Lung (tissue), 12 donors: ENCODE measurements around the gene CSNK1G1. TPM values are rescaled to one million over a fixed set of nuclear protein-coding genes. Genes with fewer than 3 reads are reported as not detected.
"Not testable (repeated sequence)": the region's sequence is repeated elsewhere in the genome, so short reads cannot be mapped to it uniquely, and the experiment has no call there.

Experiments used
- ATAC-seq: fragments of 200-7000 bp; cut with Tn5 transposase; one replicate; pipeline ENCODE4 v1.9.1; 2020; ENCODE audit warnings: moderate number of reproducible peaks; ENCODE audit not compliant: insufficient read depth, low FRiP score
- DNase-seq, 3 donors: peaks; one replicate each; pipeline ENCODE4 v3.0.0-alpha.2; 2013 to 2017
- H3K27ac ChIP-seq, 2 donors: one replicate each; pipeline ENCODE4 v1.5.1; 2013; ENCODE audit warnings: mild to moderate bottlenecking in 2 of 2, moderate library complexity in 2 of 2, control low read depth in 1 of 2, inconsistent platforms in 1 of 2, low read depth in 1 of 2, low read length in 1 of 2
- H3K27me3 ChIP-seq, 3 donors: one replicate each; pipeline ENCODE4 v1.5.1; 2013; ENCODE audit warnings: low read length in 2 of 3; ENCODE audit not compliant: control insufficient read depth in 3 of 3, insufficient read depth in 3 of 3
- H3K36me3 ChIP-seq, 4 donors: one replicate each; pipeline ENCODE4 v1.5.1; 2013; ENCODE audit warnings: low read length in 4 of 4, mild to moderate bottlenecking in 1 of 4, moderate library complexity in 1 of 4; ENCODE audit not compliant: control insufficient read depth in 4 of 4, insufficient read depth in 4 of 4
- H3K4me1 ChIP-seq, 5 donors: one replicate each; pipeline ENCODE4 v1.5.1; 2013; ENCODE audit warnings: low read length in 5 of 5, mild to moderate bottlenecking in 2 of 5, moderate library complexity in 1 of 5; ENCODE audit not compliant: control insufficient read depth in 5 of 5, insufficient read depth in 5 of 5
- H3K4me3 ChIP-seq: one replicate; pipeline ENCODE4 v1.5.1; 2013; ENCODE audit warnings: mild to moderate bottlenecking, control low read depth, moderate library complexity
- H3K9ac ChIP-seq, 2 donors: one replicate each; pipeline ENCODE4 v1.5.1; 2013; ENCODE audit warnings: low read length in 2 of 2, control low read depth in 1 of 2; ENCODE audit not compliant: insufficient read depth in 1 of 2
- H3K9me3 ChIP-seq, 4 donors: one replicate each; pipeline ENCODE4 v1.5.1; 2013; ENCODE audit warnings: low read length in 3 of 4, mild to moderate bottlenecking in 1 of 4, moderate library complexity in 1 of 4; ENCODE audit not compliant: control insufficient read depth in 4 of 4, insufficient read depth in 3 of 4
- CTCF ChIP-seq: IDR thresholded peaks from 2 replicates; pipeline ENCODE4 v1.5.1; 2012; ENCODE audit warnings: mild to moderate bottlenecking; ENCODE audit errors: control extremely low read depth, extremely low read depth
- WGBS, 2 donors: extraction: QIAGEN DNeasy Blood & Tissue Kit; methylation state at CpG; one replicate each; pipeline ENCODE4 v1.1.7; 2013; 5-methylcytosine and 5-hydroxymethylcytosine counted together
- polyA plus RNA-seq, 2 donors: library from polyadenylated mRNA; stranded (reverse); fragments of 200-250 nt; gene quantifications; one replicate each; pipeline ENCODE4 v1.2.1, GENCODE V29; 2013
- total RNA-seq, 2 donors: library from RNA; depleted of rRNA in 1 of 2; stranded (reverse); fragments of >200 nt in 1 of 2; gene quantifications; one replicate each; pipeline ENCODE4 v1.2.1, GENCODE V29; 2014 to 2021
- donor health status: control.
- donor health status: control.
- donor health status: Bipolar disorder and iron deficiency.
- donor health status: healthy.
- donor health status: DM: yes; HTN: yes; CAD: no.

The CSNK1G1 gene
- total and polyA plus RNA-seq, 4 donors: 3.0 to 50.4 (median 12.9) TPM

- H3K36me3 ChIP-seq: no peaks in the 10 kb centered on the region
- peak overlapping the region in 1 of 2 donors; percentile 80 for H3K27ac ChIP-seq
- ATAC-seq (no peak), DNase-seq (no peak)
- H3K9ac ChIP-seq: peak overlapping the region; percentile 53 to 89
- peak overlapping the region; percentile 79 for H3K4me3 ChIP-seq
- no peak for TF ChIP-seq CTCF
- no peaks in the 10 kb centered on the region for H3K9me3 ChIP-seq
- H3K4me1 ChIP-seq: peaks cover 0 to 12% (median 0%) of the 10 kb centered on the region in 5 donors
- WGBS, 2 donors: 32 to 36% methylated on average over 5 of the region's 5 CpGs
- no peaks in the 10 kb centered on the region for H3K27me3 ChIP-seq
Observed at GRCh38 chr15:64354688-64355344, 1.2 kb downstream of the CSNK1G1 start.

- ATAC-seq: no peak
- no peak overlapping the region for H3K4me3 ChIP-seq
- H3K27ac ChIP-seq: no peak overlapping the region
- peaks cover 0 to 6% (median 4%) of the 10 kb centered on the region in 4 donors for H3K36me3 ChIP-seq
- H3K9me3 ChIP-seq: no peaks in the 10 kb centered on the region
- peak overlapping the region in 1 of 2 donors; percentile 7 for H3K9ac ChIP-seq
- no peak for TF ChIP-seq CTCF
- DNase-seq: no peak
- 48 to 68% methylated on average over 7 of the region's 7 CpGs for WGBS, 2 donors
- peaks cover 0 to 10% (median 0%) of the 10 kb centered on the region in 5 donors for H3K4me1 ChIP-seq
- no peaks in the 10 kb centered on the region for H3K27me3 ChIP-seq
Observed at GRCh38 chr15:64351265-64351664, 4.7 kb downstream of the CSNK1G1 start.

DNA sequence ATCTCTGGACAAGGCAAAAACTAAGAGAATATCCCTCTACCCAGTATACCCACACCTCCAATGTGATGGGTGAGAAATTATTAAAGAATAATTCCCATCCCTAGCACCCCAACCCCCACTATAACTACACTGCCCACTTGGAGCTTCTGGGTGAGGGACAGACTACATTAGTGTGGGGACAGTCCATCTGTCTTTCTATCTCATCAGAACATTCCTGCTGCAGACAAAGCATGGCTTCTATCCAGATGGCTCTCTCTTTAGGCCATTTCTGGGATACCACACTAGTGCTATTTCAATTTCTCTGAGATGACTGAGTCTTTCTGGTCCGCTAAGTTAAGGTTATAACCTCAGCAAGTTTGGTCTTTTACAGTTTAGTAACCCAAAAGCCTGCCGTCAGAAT lies 6.6 kb downstream of the CSNK1G1 start:
- peaks cover 0 to 10% (median 6%) of the 10 kb centered on the region in 5 donors for H3K4me1 ChIP-seq
- H3K4me3 ChIP-seq: no peak overlapping the region
- no peak for TF ChIP-seq CTCF
- DNase-seq (no peak), ATAC-seq (no peak)
- no peak overlapping the region for H3K27ac ChIP-seq
- peaks cover 0 to 6% (median 4%) of the 10 kb centered on the region in 4 donors for H3K36me3 ChIP-seq
- H3K27me3 ChIP-seq: no peaks in the 10 kb centered on the region
- no peak overlapping the region for H3K9ac ChIP-seq
- H3K9me3 ChIP-seq: no peaks in the 10 kb centered on the region
- WGBS, 2 donors: 89 to 96% methylated on average over 2 of the region's 2 CpGs

DNA sequence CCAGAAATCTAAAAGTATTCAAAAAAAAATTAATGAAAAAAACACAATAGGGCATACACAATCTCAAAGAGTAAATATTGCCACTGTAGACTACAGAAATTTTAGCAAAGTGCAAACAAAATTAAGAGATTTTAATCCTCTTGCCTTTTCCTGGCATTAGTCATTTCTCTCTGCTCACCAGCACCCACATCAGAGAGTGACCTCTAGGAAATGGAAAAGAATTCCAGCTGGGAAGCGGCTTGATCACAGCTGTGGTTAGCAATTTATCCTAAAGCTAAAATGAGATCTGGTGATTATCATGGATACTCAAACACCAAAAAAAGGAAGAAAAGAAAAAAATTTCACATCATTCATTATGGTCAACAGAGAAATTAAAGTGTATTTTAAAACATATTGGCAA lies 7.5 kb downstream of the CSNK1G1 start:
- peaks cover 0 to 6% (median 4%) of the 10 kb centered on the region in 4 donors for H3K36me3 ChIP-seq
- WGBS, 2 donors: 81 to 97% methylated on average over 1 of the region's 1 CpG

GRCh38 chr15:64346242-64346641 lies 9.7 kb downstream of the CSNK1G1 start:
- 95 to 96% methylated on average over 6 of the region's 6 CpGs for WGBS, 2 donors
- H3K9ac ChIP-seq, H3K4me3 ChIP-seq, H3K27ac ChIP-seq, H3K27me3 ChIP-seq, DNase-seq, ATAC-seq, H3K9me3 ChIP-seq: not testable (repeated sequence)
- H3K36me3 ChIP-seq: peaks cover 2 to 11% (median 7%) of the 10 kb centered on the region in 4 donors
- peaks cover 0 to 21% (median 6%) of the 10 kb centered on the region in 5 donors for H3K4me1 ChIP-seq

More for the DNA sequence above, 7.5 kb downstream of the CSNK1G1 start:
- no peak for TF ChIP-seq CTCF
- H3K4me3 ChIP-seq: no peak overlapping the region
- ATAC-seq (no peak), DNase-seq (no peak)
- H3K27ac ChIP-seq: no peak overlapping the region
- H3K4me1 ChIP-seq: peaks cover 0 to 20% (median 6%) of the 10 kb centered on the region in 5 donors
- H3K9ac ChIP-seq: no peak overlapping the region
- H3K9me3 ChIP-seq: no peaks in the 10 kb centered on the region
- no peaks in the 10 kb centered on the region for H3K27me3 ChIP-seq
